H9 (cell line): Measurements from ENCODE around the gene CELA3B. TPM values are rescaled to one million over a fixed set of nuclear protein-coding genes. Genes with fewer than 3 reads are reported as not detected.

Experiments
- DNase-seq: peaks from one replicate; pipeline ENCODE4 v3.0.0-alpha.2; 2017
- H2AFZ ChIP-seq: one replicate; pipeline ENCODE4 v1.6.1; 2013; ENCODE audit warnings: mild to moderate bottlenecking, low read length, control low read depth, moderate library complexity
- H2AK5ac ChIP-seq: 2 replicates; pipeline ENCODE4 v1.6.1; 2013; ENCODE audit warnings: low read length, control low read depth, mixed read lengths; ENCODE audit not compliant: insufficient read length
- H2BK120ac ChIP-seq: one replicate; pipeline ENCODE4 v1.6.1; 2013; ENCODE audit warnings: low read depth, mild to moderate bottlenecking, low read length, control low read depth, inconsistent platforms; ENCODE audit not compliant: poor library complexity, severe bottlenecking
- H2BK12ac ChIP-seq: 2 replicates; pipeline ENCODE4 v1.6.1; 2013; ENCODE audit warnings: low read length, control low read depth, mixed read lengths, low read depth; ENCODE audit not compliant: insufficient read length
- H2BK15ac ChIP-seq: 2 replicates; pipeline ENCODE4 v1.6.1; 2013; ENCODE audit warnings: low read depth, low read length, control low read depth
- H2BK20ac ChIP-seq: one replicate; pipeline ENCODE4 v1.6.1; 2013; ENCODE audit warnings: low read depth, mild to moderate bottlenecking, low read length, control low read depth, inconsistent platforms; ENCODE audit not compliant: poor library complexity, severe bottlenecking
- H2BK5ac ChIP-seq: 2 replicates; pipeline ENCODE4 v1.6.1; 2013; ENCODE audit warnings: low read length, control low read depth, mixed read lengths; ENCODE audit not compliant: insufficient read length
- H3K14ac ChIP-seq: 2 replicates; pipeline ENCODE4 v1.6.1; 2013; ENCODE audit warnings: low read length, control low read depth; ENCODE audit not compliant: insufficient read depth
- H3K18ac ChIP-seq: 2 replicates; pipeline ENCODE4 v1.6.1; 2013; ENCODE audit warnings: low read depth, mild to moderate bottlenecking, mixed read lengths, low read length, control low read depth; ENCODE audit not compliant: insufficient read length
- H3K23ac ChIP-seq: 2 replicates; pipeline ENCODE4 v1.6.1; 2013; ENCODE audit warnings: low read length, control low read depth, mixed read lengths, low read depth; ENCODE audit not compliant: insufficient read length
- H3K23me2 ChIP-seq: 2 replicates; pipeline ENCODE4 v1.6.1; 2013; ENCODE audit warnings: low read depth, mild to moderate bottlenecking, mixed read lengths, low read length, control low read depth; ENCODE audit not compliant: insufficient read length, poor library complexity, severe bottlenecking
- H3K27ac ChIP-seq: 2 replicates; pipeline ENCODE4 v1.5.1; 2013; ENCODE audit warnings: low read length, control low read depth, mixed read lengths, low read depth; ENCODE audit not compliant: insufficient read length
- H3K27me3 ChIP-seq: 2 replicates; pipeline ENCODE4 v1.6.1; 2013; ENCODE audit warnings: low read length, control low read depth, inconsistent platforms; ENCODE audit not compliant: insufficient read depth
- H3K4ac ChIP-seq: 2 replicates; pipeline ENCODE4 v1.6.1; 2013; ENCODE audit warnings: low read depth, mild to moderate bottlenecking, control low read depth, inconsistent platforms, low read length, moderate library complexity
- H3K4me1 ChIP-seq: 2 replicates; pipeline ENCODE4 v1.6.1; 2013; ENCODE audit warnings: low read length, control low read depth, inconsistent platforms; ENCODE audit not compliant: insufficient read depth
- H3K4me2 ChIP-seq: 2 replicates; pipeline ENCODE4 v1.6.1; 2013; ENCODE audit warnings: low read length, control low read depth, mixed read lengths; ENCODE audit not compliant: insufficient read length, insufficient read depth
- H3K56ac ChIP-seq: 2 replicates; pipeline ENCODE4 v1.6.1; 2013; ENCODE audit warnings: low read depth, mild to moderate bottlenecking, mixed read lengths, low read length, control low read depth; ENCODE audit not compliant: insufficient read length
- H3K79me1 ChIP-seq: 2 replicates; pipeline ENCODE4 v1.6.1; 2013; ENCODE audit warnings: low read depth, mild to moderate bottlenecking, moderate library complexity, low read length, control low read depth, inconsistent platforms; ENCODE audit not compliant: insufficient read depth, poor library complexity, severe bottlenecking
- H3K79me2 ChIP-seq: 2 replicates; pipeline ENCODE4 v1.6.1; 2013; ENCODE audit warnings: low read length, control low read depth, inconsistent platforms; ENCODE audit not compliant: insufficient read depth
- H3K9ac ChIP-seq: 2 replicates; pipeline ENCODE4 v1.6.1; 2013; ENCODE audit warnings: low read length, control low read depth, mixed read lengths; ENCODE audit not compliant: insufficient read length; ENCODE audit errors: extremely low read depth
- H3K9me3 ChIP-seq: one replicate; pipeline ENCODE4 v1.6.1; 2013; ENCODE audit warnings: low read depth, low read length, inconsistent platforms; ENCODE audit not compliant: control insufficient read depth
- H3T11ph ChIP-seq: one replicate; pipeline ENCODE4 v1.6.1; 2013; ENCODE audit warnings: mild to moderate bottlenecking, low read length, control low read depth, inconsistent platforms
- H4K20me1 ChIP-seq: one replicate; pipeline ENCODE4 v1.6.1; 2013; ENCODE audit not compliant: control insufficient read depth, insufficient read length, insufficient read depth
- H4K5ac ChIP-seq: 2 replicates; pipeline ENCODE4 v1.6.1; 2013; ENCODE audit warnings: low read depth, mild to moderate bottlenecking, mixed read lengths, low read length, control low read depth; ENCODE audit not compliant: insufficient read length
- H4K8ac ChIP-seq: replicated peaks from 2 replicates; pipeline ENCODE4 v1.6.1; 2013; ENCODE audit warnings: low read length, control low read depth, mixed read lengths, low read depth; ENCODE audit not compliant: insufficient read length
- H4K91ac ChIP-seq: 2 replicates; pipeline ENCODE4 v1.6.1; 2013; ENCODE audit warnings: low read depth, mild to moderate bottlenecking, moderate library complexity, mixed read lengths, low read length, control low read depth; ENCODE audit not compliant: insufficient read length
- H3K27ac Mint-ChIP-seq, 3 experiments: 2 replicates in 2 of 3; 3 replicates in 1 of 3; pipeline ENCODE4 v1.8.0; 2020 to 2021; ENCODE audit warnings: mixed read lengths in 3 of 3, mild to moderate bottlenecking in 1 of 3, moderate library complexity in 1 of 3
- H3K27me3 Mint-ChIP-seq: 2 replicates; pipeline ENCODE4 v1.8.0; 2021; ENCODE audit warnings: low read depth, mild to moderate bottlenecking, moderate library complexity, mixed read lengths
- H3K36me3 Mint-ChIP-seq, 3 experiments: 2 replicates in 2 of 3; 3 replicates in 1 of 3; pipeline ENCODE4 v1.8.0; 2020 to 2021; ENCODE audit warnings: low read depth in 3 of 3, mixed read lengths in 3 of 3; ENCODE audit not compliant: insufficient read depth in 1 of 3
- H3K4me1 Mint-ChIP-seq, 2 experiments: 2 replicates each; pipeline ENCODE4 v1.8.0; 2020; ENCODE audit warnings: mixed read lengths in 2 of 2
- H3K4me3 Mint-ChIP-seq, 2 experiments: 2 replicates in 1 of 2; 3 replicates in 1 of 2; pipeline ENCODE4 v1.8.0; 2020 to 2021; ENCODE audit warnings: mild to moderate bottlenecking in 2 of 2, mixed read lengths in 2 of 2, moderate library complexity in 1 of 2
- H3K9me3 Mint-ChIP-seq, 2 experiments: 2 replicates in 1 of 2; 3 replicates in 1 of 2; pipeline ENCODE4 v1.8.0; 2020; ENCODE audit warnings: mild to moderate bottlenecking in 2 of 2, mixed read lengths in 2 of 2, moderate library complexity in 1 of 2
- WGBS: extraction: QIAGEN DNeasy Blood & Tissue Kit; methylation state at CpG from one replicate; pipeline ENCODE4 v1.1.7; 2013; ENCODE audit warnings: missing lambda C conversion rate, low lambda C conversion rate, mixed read lengths; ENCODE audit not compliant: insufficient read length; ENCODE audit errors: extremely low coverage; 5-methylcytosine and 5-hydroxymethylcytosine counted together
- total RNA-seq: library from RNA; stranded (reverse); gene quantifications from 2 replicates; pipeline ENCODE4 v1.2.1, GENCODE V29; 2021
- TF ChIP-seq, protein P1 (sequence below): fragments of 200-600 bp; sonication (generic); conservative IDR thresholded peaks from 3 replicates; pipeline ENCODE4 v1.8.0; 2021; ENCODE audit warnings: antibody characterized with exemption, mild to moderate bottlenecking

CELA3B gene
- total RNA-seq, 1 experiment from 2014 or later, result not detected

DNA sequence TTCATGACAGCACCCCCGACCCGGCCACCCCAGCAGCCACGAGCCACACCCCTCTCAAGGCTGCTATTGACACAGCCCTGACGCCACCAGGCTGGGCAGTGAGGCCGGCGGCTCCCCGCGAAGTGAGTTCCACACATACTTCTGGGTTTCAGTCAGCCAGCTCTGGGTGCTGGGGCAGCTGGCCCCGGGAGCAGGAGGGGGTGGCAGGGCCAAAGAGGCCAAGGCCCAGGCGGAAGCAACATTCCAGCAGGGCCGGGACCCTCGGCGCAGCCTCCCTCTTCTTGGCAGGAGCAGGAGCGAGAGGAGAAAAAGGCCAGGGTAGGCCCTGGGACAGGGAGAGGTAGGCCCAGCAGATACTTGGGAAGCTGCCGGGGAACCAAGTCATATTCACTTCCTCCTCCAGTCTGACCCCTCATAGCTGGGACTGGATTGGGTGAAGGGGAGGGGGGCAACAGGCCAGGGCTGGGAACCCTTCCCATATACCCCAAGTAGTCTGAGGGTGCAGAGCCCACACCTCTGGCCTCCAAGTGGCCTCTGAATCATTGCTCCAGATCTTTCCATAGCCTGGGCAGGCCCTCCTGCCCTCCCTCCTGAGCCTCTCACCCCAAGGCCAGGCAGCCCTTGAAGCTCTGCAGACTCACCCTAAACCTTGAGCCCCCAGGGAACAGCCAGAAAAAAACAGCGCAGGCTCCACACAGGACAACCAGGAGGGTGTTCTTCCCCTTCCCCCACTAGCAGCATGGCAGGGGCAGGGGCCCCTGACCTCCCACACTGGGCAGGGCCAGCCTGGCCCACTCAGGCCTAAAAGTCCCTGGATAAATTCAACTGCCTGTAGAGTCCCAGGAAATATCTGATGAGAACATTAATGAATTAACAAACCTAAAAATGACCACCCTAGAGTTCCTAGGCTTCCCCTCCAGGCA lies 45.4 kb upstream of the CELA3B start:
- no peak overlapping the region for H3T11ph ChIP-seq
- no peak overlapping the region for H4K5ac ChIP-seq
- H3K56ac ChIP-seq, result no peak overlapping the region
- H2BK12ac ChIP-seq, result no peak overlapping the region
- TF ChIP-seq, protein P1, sequence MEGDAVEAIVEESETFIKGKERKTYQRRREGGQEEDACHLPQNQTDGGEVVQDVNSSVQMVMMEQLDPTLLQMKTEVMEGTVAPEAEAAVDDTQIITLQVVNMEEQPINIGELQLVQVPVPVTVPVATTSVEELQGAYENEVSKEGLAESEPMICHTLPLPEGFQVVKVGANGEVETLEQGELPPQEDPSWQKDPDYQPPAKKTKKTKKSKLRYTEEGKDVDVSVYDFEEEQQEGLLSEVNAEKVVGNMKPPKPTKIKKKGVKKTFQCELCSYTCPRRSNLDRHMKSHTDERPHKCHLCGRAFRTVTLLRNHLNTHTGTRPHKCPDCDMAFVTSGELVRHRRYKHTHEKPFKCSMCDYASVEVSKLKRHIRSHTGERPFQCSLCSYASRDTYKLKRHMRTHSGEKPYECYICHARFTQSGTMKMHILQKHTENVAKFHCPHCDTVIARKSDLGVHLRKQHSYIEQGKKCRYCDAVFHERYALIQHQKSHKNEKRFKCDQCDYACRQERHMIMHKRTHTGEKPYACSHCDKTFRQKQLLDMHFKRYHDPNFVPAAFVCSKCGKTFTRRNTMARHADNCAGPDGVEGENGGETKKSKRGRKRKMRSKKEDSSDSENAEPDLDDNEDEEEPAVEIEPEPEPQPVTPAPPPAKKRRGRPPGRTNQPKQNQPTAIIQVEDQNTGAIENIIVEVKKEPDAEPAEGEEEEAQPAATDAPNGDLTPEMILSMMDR, result no peak
- H3K79me2 ChIP-seq, result peaks cover 4% of the 10 kb centered on the region; the same call in 1 of the 2 replicates
- H4K20me1 ChIP-seq, result no peaks in the 10 kb centered on the region
- H3K4me1 ChIP-seq, result peaks cover 7% of the 10 kb centered on the region; the same call in 1 of the 2 replicates
- H3K4me3 Mint-ChIP-seq, result no peak overlapping the region
- no peaks in the 10 kb centered on the region for H3K9me3 ChIP-seq
- no peak overlapping the region for H3K9ac ChIP-seq
- no peak overlapping the region for H2AK5ac ChIP-seq
- H3K23ac ChIP-seq, result no peak overlapping the region
- no peak overlapping the region for H4K91ac ChIP-seq
- peaks cover 3% of the 10 kb centered on the region for H3K79me1 ChIP-seq
- H3K36me3 Mint-ChIP-seq, result peaks cover 3 to 21% (median 13%) of the 10 kb centered on the region in 3 experiments; a peak in 6 of 7 replicates
- H3K23me2 ChIP-seq, result peaks cover 6% of the 10 kb centered on the region
- DNase-seq, result no peak
- H3K18ac ChIP-seq, result no peak overlapping the region
- H3K27ac ChIP-seq, result no peak overlapping the region
- WGBS, result no CpG with 5 or more reads among the region's 16 CpGs
- H3K27ac Mint-ChIP-seq, result peak overlapping the region; percentile 14 to 66 (median 38); a peak in 3 of 7 replicates
- no peak overlapping the region for H2BK20ac ChIP-seq
- no peak overlapping the region for H4K8ac ChIP-seq
- H3K14ac ChIP-seq, result 0 out of 2 replicates have a peak overlapping the region, but pooled peaks have one; percentile 16
- no peak overlapping the region; the same call in 1 of the 2 replicates for H2BK15ac ChIP-seq
- H3K4me1 Mint-ChIP-seq, result peaks cover 39 to 50% of the 10 kb centered on the region in 2 experiments
- H3K4ac ChIP-seq, result no peak overlapping the region
- H3K27me3 Mint-ChIP-seq, result no peaks in the 10 kb centered on the region; the same call in 1 of the 2 replicates
- no peak overlapping the region for H2BK120ac ChIP-seq
- no peaks in the 10 kb centered on the region for H3K27me3 ChIP-seq
- H2BK5ac ChIP-seq, result no peak overlapping the region
- H2AFZ ChIP-seq, result no peak overlapping the region
- no peaks in the 10 kb centered on the region for H3K9me3 Mint-ChIP-seq
- no peak overlapping the region for H3K4me2 ChIP-seq
